ACHN (cell line): ENCODE measurements around the gene RHNO1.

Experiments used
- DNase-seq: peaks from one replicate; pipeline ENCODE4 v3.0.0-alpha.2; 2015
- in situ Hi-C: cut with HindIII; loops from 2 replicates; pipeline ENCODE4 v1.10.0; 2017; ENCODE audit warnings: low sequenced_read_pairs, low pct_ligation_motif_present, low pct_unique_long_range_greater_than_20kb

RHNO1 gene

GRCh38 chr12:2892246-2892645 is 15.2 kb downstream of the RHNO1 start:
- in situ Hi-C loops, result no loop called here
- DNase-seq, result no peak

GRCh38 chr12:2893007-2893406 is 16.0 kb downstream of the RHNO1 start:
- peak; percentile 81 for DNase-seq
- in situ Hi-C loops, result no loop called here

DNA sequence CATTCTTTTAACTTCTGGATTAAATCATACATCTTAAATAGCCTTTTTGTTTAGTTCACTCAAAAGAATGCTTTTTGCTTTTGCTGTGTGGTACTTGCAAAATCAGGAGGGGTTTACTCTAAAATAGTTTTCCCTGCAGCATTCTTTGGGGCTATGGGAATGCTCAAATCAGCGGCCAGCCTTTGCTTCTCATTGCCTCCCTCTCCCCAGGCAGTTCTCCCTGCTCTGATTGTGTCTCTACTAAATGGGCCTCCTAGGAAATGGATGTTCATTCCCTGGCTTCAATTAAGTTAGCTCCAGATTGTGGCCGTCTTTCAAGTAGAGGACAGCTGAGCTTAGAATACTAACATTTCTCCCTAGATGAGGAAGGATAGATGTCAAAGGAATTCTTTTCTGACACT is 18.0 kb downstream of the RHNO1 start:
- DNase-seq, result no peak
- in situ Hi-C loops, result no loop called here

GRCh38 chr12:2895511-2895910 is 18.5 kb downstream of the RHNO1 start:
- no peak for DNase-seq
- in situ Hi-C loops, result no loop called here

GRCh38 chr12:2897418-2897817 is 20.4 kb downstream of the RHNO1 start:
- in situ Hi-C loops, result no loop called here
- no peak for DNase-seq

GRCh38 chr12:2900642-2901041 is 23.6 kb downstream of the RHNO1 start:
- in situ Hi-C loops, result no loop called here
- no peak for DNase-seq

GRCh38 chr12:2902272-2902880 is 25.4 kb downstream of the RHNO1 start:
- in situ Hi-C loops, result no loop called here

DNA sequence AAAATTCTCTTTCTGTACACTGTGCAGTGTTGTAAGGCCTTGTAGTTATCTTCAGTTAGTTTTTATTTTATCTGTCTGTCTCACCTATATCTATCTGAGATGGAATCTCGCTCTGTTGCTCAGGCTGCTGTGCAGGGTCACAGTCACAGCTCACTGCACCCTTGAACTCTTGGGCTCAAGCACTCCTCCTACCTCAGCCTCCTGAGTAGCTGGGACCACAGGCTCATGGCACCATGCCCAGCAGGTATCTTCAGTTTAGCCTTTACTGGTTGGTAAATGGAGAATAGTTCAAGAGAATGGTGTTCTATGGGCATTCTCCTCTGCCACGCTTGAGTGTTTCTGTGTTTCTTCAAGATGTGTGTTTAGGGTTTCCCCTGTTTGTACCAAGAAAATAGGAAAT is 27.2 kb downstream of the RHNO1 start:
- DNase-seq, result peak; percentile 87

More at GRCh38 chr12:2902272-2902880, 25.4 kb downstream of the RHNO1 start:
- DNase-seq, result no peak

GRCh38 chr12:2912216-2912575 is 35.2 kb downstream of the RHNO1 start:
- in situ Hi-C loops, result no loop called here
- no peak for DNase-seq

More for the DNA sequence above, 27.2 kb downstream of the RHNO1 start:
- in situ Hi-C loops, result no loop called here

GRCh38 chr12:2919249-2919648 is 42.2 kb downstream of the RHNO1 start:
- no peak for DNase-seq
- in situ Hi-C loops, result no loop called here

DNA sequence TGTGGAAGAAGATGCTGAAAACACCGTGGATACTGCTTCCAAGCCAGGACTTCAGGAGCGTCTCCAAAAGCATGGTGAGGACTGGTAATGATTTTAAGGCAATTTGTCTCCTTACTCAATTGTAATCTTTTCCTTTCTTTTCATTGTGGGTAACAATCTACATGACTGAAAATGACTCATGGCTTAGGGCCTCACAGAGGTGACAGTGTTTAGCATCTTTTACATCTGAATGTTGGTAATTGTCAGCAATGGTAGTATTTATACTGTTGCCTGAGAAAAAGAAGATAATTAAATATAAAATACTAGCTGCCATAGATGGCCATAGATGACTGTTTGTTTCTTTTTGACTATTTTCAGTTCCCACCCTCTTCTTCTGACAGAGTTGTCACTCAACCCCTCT is 45.3 kb downstream of the RHNO1 start:
- DNase-seq, result no peak
- in situ Hi-C loops, result no loop called here

DNA sequence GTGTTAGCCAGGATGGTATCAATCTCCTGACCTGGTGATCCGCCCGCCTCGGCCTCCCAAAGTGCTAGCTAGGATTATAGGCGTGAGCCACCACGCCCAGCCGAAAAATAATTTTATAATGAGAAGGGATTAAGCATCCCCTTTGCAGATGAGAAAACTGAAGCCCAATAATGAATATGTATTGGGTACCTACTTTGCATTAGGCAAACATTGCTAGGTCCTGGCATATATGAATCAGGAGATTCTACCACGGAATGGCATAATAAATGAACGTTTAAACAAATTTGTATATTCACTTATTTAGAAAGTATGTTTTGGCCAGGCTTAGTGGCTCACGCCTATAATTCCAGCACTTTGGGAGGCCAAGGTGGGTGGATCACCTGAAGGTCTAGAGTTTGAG is 46.0 kb downstream of the RHNO1 start:
- in situ Hi-C loops, result no loop called here

DNA sequence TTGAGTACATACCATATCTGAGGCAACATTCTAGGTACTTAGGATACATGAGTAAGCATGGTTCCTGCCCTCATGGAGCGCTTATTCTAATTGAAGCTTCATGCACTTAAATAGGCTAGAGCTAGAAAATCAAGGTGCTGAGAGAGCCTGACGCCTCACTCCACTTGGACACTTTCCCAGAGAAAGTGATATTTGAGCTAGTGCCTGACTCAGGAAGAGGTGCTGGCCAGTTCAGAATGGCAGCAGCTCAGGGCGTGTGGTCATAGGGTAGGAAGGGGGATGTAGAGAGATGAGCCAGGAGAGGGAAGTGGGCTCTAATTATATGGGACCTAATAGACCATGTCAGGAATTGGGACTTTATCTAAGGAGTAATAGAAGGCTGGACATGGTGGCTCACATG is 47.0 kb downstream of the RHNO1 start:
- in situ Hi-C loops, result no loop called here
- DNase-seq, result no peak

More for the DNA sequence above, 46.0 kb downstream of the RHNO1 start:
- no peak for DNase-seq

GRCh38 chr12:2925322-2925995 is 48.4 kb downstream of the RHNO1 start:
- in situ Hi-C loops, result no loop called here
- no peak for DNase-seq

- in situ Hi-C loops, result no loop called here
- DNase-seq, result no peak
Measured at GRCh38 chr12:2930865-2931264, 53.8 kb downstream of the RHNO1 start.

DNA sequence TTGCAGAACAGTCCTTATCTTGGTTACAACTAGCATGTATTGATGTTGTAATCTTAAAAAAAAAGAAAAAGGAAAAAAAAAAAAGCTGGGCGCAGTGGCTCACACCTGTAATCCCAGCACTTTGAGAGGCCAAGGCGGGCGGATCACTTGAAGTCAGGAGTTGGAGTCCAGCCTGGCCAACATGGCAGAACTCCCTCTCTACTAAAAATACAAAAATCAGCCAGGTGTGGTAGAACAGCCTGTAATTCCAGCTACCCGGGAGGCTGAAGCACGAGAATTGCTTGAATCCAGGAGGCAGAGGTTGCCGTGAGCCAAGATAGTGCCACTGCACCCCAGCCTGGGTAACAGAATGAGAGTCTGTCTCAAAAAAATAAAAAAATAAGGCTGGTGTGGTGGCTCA is 56.6 kb downstream of the RHNO1 start:
- in situ Hi-C loops, result no loop called here

DNA sequence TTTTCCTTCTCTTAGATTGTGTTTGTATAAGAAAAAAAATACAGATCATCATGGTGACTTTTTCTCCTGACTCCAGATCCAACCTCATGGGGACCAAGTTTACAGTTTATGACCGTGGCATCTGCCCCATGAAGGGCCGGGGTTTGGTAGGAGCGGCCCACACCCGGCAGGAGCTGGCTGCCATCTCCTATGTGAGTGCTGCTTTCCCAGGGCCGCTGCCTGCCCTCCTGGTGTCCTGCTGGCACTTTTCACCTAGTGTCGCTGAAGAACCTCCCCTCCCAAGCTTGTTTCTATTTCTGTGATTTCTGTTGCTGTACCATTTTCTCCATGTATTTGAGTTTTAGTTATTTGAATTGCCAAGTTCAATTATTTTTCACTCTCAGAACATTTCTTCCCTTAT is 57.3 kb downstream of the RHNO1 start:
- in situ Hi-C loops, result no loop called here
- DNase-seq, result no peak

More for the DNA sequence above, 56.6 kb downstream of the RHNO1 start:
- no peak for DNase-seq

DNA sequence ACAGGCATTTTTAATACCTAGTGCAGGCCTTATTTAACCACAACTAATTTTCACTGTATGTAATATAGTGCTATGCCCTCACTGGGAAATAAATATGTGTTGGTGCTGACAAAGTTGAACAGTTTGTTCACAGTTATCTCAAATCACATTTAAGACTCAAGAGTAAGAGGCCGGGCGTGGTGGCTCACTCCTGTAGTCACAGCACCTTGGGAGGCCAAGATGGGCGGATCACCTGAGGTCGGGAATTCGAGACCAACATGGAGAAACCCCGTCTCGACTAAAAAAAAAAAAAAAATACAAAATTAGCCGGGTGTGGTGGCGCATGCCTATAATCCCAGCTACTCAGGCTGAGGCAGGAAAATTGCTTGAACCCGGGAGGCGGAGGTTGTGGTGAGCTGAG is 59.3 kb downstream of the RHNO1 start:
- in situ Hi-C loops, result no loop called here
- DNase-seq, result no peak

DNA sequence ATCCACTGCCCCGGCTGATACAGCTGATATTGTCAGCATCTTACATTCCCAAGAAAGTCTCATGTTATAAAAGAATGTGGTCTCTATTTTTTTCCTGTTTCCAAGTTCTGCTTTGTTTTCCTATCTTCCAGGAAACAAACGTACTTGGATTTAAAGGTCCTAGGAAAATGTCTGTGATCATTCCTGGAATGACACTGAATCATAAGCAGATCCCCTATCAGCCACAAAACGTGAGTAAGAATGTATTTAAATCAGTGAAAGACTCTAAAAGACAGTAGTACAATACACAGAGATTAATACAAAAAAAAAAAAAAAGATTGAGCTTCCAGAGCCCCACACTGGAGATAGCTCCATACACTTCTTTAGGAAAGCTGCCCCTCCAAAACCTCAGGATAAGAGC is 60.5 kb downstream of the RHNO1 start:
- DNase-seq, result no peak
- in situ Hi-C loops, result no loop called here
